ENCODE data around the gene IPO11. TPM values are rescaled to one million over a fixed set of nuclear protein-coding genes. Genes with fewer than 3 reads are reported as not detected.
"Not testable (repeated sequence)": the region's sequence is repeated elsewhere in the genome, so short reads cannot be mapped to it uniquely, and the experiment has no call there.

The IPO11 gene
- total RNA-seq, 2 experiments from 2014 or later = 55.4 to 59.2 TPM

DNA sequence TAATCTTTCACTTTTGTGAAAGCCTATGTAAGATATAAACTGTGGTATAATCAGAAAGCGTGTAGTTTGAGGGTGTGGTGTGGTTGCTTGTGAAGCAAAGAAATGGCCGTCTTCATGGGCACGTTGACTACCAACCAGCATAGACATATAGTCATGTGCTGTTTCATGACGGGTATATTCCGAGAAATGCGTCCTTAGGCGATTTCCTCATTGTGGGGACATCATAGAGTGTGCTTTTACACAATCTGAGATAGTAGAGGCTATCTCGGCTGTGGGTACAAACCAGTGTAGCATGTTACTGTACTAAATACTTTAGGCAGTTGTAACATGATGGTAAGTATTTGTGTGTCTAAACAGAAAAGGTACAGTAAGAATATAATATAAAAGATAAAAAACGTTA lies 86.4 kb downstream of the IPO11 start:
- Mint-ChIP-seq H3K36me3 (peaks cover 14% of the 10 kb centered on the region), H3K27ac (no peak overlapping the region), H3K9me3 (no peaks in the 10 kb centered on the region), H3K27me3 (no peaks in the 10 kb centered on the region), H3K4me3 (no peak overlapping the region), H3K4me1 (ENCODE audit: low read depth) (no peaks in the 10 kb centered on the region)
- no peak for DNase-seq
- intact Hi-C loops (cut with micrococcal nuclease) = no loop called here
- CTCF ChIA-PET = no interaction called here
- POLR2A ChIA-PET = no interaction called here

DNA sequence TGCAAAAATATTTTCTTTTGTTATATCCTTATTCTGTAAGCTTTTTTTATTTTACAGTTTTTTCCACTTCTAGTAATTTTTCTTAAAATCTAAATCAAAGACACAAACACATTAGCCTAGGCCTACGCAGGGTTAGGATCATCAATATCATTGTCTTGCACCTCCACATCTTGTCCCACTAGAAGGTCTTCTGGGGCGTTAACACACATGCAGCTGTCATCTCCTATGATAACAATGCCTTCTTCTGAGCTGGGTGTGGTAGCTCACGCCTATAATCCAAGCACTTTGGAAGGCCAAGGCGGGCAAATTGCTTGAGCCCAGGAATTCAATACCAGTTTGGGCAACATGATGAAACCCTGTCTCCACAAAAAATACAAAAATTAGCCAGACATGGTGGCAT lies 87.2 kb downstream of the IPO11 start:
- H3K4me3 Mint-ChIP-seq = no peak overlapping the region
- no peaks in the 10 kb centered on the region for H3K27me3 Mint-ChIP-seq
- H3K36me3 Mint-ChIP-seq = peaks cover 13% of the 10 kb centered on the region
- no peak overlapping the region for H3K27ac Mint-ChIP-seq
- intact Hi-C loops (cut with micrococcal nuclease) = no loop called here
- POLR2A ChIA-PET = no interaction called here
- CTCF ChIA-PET = interaction anchor here (0.6 kb wide), 1 partner anchor 210 kb away, joined by 3 read pairs; no protein-coding TSS in a partner anchor
- H3K9me3 Mint-ChIP-seq = no peaks in the 10 kb centered on the region
- no peak for DNase-seq
- no peaks in the 10 kb centered on the region for H3K4me1 Mint-ChIP-seq (ENCODE audit: low read depth)

DNA sequence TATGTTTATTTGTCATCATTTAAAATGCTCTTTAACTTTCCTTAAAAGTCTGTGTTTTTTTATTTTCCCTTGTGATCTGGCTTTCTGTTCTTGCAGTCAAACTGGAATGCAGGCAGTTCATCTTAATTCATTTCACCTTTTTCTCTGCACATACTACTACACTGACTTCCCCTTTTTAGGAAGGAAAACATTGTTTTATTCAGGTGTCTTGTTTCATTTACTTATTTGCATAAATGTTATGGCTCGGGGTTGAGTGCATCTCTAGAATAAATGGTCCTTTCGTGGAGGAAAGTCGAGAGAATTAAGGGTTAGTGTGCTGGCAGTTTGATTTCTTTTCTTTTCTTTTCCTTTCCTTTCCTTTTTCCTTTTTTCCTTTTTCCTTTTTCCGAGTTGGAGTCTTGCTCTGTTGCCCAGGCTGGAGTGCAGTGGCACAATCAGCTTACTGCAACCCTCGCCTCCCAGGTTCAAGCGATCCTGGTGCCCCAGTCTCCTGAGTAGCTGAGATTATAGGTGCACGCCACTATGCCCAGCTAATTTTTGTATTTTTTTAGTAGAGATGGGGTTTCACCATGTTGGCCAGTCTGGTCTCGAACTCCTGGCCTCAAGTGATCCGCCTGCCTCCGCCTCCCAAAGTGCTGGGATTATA lies 90.0 kb downstream of the IPO11 start:
- H3K9me3 Mint-ChIP-seq = no peaks in the 10 kb centered on the region
- CTCF ChIA-PET = no interaction called here
- peaks cover 20% of the 10 kb centered on the region for H3K36me3 Mint-ChIP-seq
- POLR2A ChIA-PET = no interaction called here
- no peak overlapping the region for H3K4me3 Mint-ChIP-seq
- H3K27me3 Mint-ChIP-seq = no peaks in the 10 kb centered on the region
- intact Hi-C loops (cut with micrococcal nuclease) = no loop called here
- H3K4me1 Mint-ChIP-seq (ENCODE audit: low read depth) = no peaks in the 10 kb centered on the region
- no peak for DNase-seq
- no peak overlapping the region for H3K27ac Mint-ChIP-seq

DNA sequence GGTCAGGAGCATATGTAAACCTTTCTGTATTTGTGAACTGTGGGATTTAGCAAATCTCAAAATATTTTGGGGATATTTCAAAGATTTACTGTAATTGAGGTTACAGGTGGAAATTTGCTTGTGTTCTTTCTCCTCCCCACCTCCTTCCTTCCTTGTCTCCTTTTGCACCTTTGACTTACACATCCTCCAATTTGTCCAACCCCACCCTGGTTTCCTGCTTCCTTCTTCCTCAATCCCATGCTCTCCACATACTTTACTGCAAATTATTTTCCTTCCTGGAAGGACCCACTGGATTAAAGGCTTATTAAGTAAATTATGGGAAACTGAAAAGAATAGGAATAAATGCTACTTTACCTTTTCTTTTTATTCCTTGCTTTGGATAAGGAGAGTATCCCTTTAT lies 91.6 kb downstream of the IPO11 start:
- intact Hi-C loops (cut with micrococcal nuclease) = no loop called here
- H3K4me3 Mint-ChIP-seq = no peak overlapping the region
- H3K9me3 Mint-ChIP-seq = peaks cover 3% of the 10 kb centered on the region
- H3K27me3 Mint-ChIP-seq = no peaks in the 10 kb centered on the region
- H3K27ac Mint-ChIP-seq = no peak overlapping the region
- no peak for DNase-seq
- peaks cover 25% of the 10 kb centered on the region for H3K36me3 Mint-ChIP-seq
- ChIA-PET CTCF (interaction anchor here (0.6 kb wide), 1 partner anchor 98 kb away, joined by 3 read pairs; no protein-coding TSS in a partner anchor), POLR2A (no interaction called here)
- H3K4me1 Mint-ChIP-seq (ENCODE audit: low read depth) = no peaks in the 10 kb centered on the region

DNA sequence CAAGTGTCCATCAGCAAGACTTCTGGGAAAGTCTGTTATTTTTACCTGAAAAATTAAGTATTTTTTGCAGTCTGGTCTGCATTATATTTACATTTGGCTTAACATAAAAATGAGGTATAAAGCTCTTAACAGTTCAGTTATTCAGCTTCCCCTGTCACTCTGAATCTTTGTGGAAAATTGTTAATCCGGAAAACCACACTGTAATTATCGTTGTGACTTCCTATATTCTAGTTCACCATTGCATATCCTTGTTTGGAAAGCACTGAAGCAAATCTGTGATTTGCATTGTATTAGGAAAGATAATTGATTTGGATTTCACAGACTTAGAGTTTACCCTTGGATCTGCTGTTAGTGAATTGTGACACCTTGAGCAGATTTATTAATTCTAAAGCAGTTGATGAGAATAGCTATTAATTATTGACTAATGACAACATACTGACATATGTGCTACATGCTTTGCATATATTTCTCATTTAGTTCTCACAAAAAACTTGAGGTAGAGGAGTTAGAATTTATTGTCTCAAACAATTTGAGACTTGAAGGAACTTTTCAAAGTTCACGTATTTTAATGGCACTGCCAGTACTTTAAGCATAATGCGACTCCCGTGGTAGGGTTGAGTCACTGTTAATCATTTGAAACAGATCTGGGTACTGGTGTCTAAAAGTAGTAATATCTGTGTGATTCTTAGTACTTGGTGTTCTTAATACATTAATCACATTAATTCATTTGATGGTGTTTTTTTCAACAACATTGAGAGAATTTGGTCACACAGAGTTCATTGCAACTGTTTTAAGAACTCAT lies 94.3 kb downstream of the IPO11 start:
- DNase-seq = no peak
- H3K27ac Mint-ChIP-seq = no peak overlapping the region
- no peak overlapping the region for H3K4me3 Mint-ChIP-seq
- intact Hi-C loops (cut with micrococcal nuclease) = no loop called here
- H3K9me3 Mint-ChIP-seq = peaks cover 3% of the 10 kb centered on the region
- no peaks in the 10 kb centered on the region for H3K4me1 Mint-ChIP-seq (ENCODE audit: low read depth)
- CTCF ChIA-PET = no interaction called here
- no peaks in the 10 kb centered on the region for H3K27me3 Mint-ChIP-seq
- peaks cover 29% of the 10 kb centered on the region for H3K36me3 Mint-ChIP-seq
- POLR2A ChIA-PET = no interaction called here

DNA sequence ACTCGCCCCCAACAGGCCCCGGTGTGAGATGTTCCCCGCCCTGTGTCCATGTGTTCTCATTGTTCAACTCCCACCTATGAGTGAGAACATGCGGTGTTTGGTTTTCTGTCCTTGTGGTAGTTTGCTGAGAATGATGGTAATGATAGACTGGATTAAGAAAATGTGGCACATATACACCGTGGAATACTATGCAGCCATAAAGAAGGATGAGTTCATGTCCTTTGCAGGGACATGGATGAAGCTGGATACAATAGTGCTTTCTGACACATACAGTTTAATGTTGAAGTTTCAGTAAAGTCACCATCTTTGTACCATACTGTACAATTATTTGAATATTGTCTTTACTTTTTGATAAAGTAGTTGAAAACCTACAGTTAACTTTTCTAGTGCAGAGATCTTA lies 96.2 kb downstream of the IPO11 start:
- DNase-seq; POLR2A ChIA-PET; H3K27me3 Mint-ChIP-seq; intact Hi-C loops (cut with micrococcal nuclease); H3K4me3 Mint-ChIP-seq; H3K27ac Mint-ChIP-seq; H3K9me3 Mint-ChIP-seq; H3K4me1 Mint-ChIP-seq (ENCODE audit: low read depth): not testable (repeated sequence)
- CTCF ChIA-PET = interaction anchor here (0.8 kb wide), 1 partner anchor 11 kb away, joined by 6 read pairs; no protein-coding TSS in a partner anchor
- peaks cover 23% of the 10 kb centered on the region for H3K36me3 Mint-ChIP-seq

DNA sequence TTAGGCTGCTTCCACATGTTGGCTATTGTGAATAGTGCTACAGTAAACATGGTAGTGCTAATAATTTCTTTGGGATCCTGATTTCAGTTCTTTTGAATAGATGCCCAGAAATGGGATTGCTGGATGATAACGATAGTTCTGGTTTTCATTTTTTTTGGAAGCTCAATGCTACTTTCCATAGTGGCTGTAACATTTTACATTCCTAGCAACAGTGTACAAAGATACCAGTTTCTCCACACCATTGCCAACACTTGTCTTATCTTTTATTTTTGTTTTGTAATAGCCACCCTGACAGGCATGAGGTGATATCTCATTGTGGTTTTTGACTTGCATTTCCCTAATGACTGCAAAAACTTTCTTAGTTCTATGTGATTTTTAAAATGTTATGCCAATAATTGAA lies 97.2 kb downstream of the IPO11 start:
- peaks cover 22% of the 10 kb centered on the region for H3K36me3 Mint-ChIP-seq
- no peaks in the 10 kb centered on the region for H3K4me1 Mint-ChIP-seq (ENCODE audit: low read depth)
- no peak overlapping the region for H3K27ac Mint-ChIP-seq
- ChIA-PET POLR2A (no interaction called here), CTCF (interaction anchor here (0.8 kb wide), 1 partner anchor 12 kb away, joined by 6 read pairs; no protein-coding TSS in a partner anchor)
- H3K9me3 Mint-ChIP-seq = peaks cover 3% of the 10 kb centered on the region
- H3K27me3 Mint-ChIP-seq = no peaks in the 10 kb centered on the region
- intact Hi-C loops (cut with micrococcal nuclease) = no loop called here
- H3K4me3 Mint-ChIP-seq = no peak overlapping the region
- DNase-seq = no peak

DNA sequence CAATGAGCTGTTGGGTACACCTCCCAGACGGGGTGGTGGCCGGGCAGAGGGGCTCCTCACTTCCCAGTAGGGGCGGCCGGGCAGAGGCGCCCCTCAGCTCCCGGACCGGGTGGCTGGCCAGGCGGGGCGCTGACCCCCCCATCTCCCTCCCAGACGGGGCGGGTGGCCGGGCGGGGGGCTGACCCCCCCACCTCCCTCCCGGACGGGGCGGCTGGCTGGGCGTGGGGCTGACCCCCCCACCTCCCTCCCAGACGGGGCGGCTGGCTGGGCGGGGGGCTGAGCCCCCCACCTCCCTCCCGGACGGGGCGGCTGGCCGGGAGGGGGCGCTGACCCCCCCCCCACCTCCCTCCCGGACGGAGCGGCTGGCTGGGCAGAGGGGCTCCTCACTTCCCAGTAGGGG lies 100.5 kb downstream of the IPO11 start:
- POLR2A ChIA-PET; intact Hi-C loops (cut with micrococcal nuclease); H3K27ac Mint-ChIP-seq; H3K27me3 Mint-ChIP-seq; CTCF ChIA-PET; H3K4me3 Mint-ChIP-seq; H3K9me3 Mint-ChIP-seq; DNase-seq; H3K4me1 Mint-ChIP-seq (ENCODE audit: low read depth): not testable (repeated sequence)
- H3K36me3 Mint-ChIP-seq = peaks cover 21% of the 10 kb centered on the region

DNA sequence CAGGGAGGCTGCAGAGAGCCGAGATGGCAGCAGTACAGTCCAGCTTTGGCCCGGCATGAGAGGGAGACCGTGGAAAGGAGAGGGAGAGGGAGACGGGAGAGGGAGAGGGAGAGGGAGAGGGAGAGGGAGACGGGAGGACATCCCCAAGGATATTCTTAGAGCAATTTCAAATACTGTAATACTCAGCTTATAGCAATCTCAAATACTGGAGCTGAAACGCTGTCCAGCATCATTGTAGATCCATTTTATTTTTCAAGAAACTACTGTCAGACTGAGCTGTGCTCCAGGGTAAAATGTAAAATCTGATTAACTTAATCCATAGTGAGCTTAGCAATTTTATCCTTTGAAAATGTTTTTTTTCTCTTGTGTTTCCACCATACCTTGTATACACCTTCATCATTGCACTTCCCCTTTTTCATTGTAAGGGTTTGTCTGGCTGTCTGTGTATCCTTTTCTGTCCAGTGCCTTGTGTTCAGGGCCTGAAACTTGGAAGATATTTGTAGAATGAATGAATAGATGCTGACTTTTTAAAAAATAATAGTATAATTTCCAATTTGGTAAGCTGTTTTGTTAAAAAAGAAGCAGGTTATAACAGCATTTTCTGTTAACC lies 102.1 kb downstream of the IPO11 start:
- intact Hi-C loops (cut with micrococcal nuclease) = no loop called here
- H3K4me3 Mint-ChIP-seq = no peak overlapping the region
- no peaks in the 10 kb centered on the region for H3K4me1 Mint-ChIP-seq (ENCODE audit: low read depth)
- no peaks in the 10 kb centered on the region for H3K9me3 Mint-ChIP-seq
- H3K27ac Mint-ChIP-seq = no peak overlapping the region
- H3K36me3 Mint-ChIP-seq = peaks cover 14% of the 10 kb centered on the region
- H3K27me3 Mint-ChIP-seq = no peaks in the 10 kb centered on the region
- POLR2A ChIA-PET = no interaction called here
- no peak for DNase-seq
- CTCF ChIA-PET = no interaction called here

DNA sequence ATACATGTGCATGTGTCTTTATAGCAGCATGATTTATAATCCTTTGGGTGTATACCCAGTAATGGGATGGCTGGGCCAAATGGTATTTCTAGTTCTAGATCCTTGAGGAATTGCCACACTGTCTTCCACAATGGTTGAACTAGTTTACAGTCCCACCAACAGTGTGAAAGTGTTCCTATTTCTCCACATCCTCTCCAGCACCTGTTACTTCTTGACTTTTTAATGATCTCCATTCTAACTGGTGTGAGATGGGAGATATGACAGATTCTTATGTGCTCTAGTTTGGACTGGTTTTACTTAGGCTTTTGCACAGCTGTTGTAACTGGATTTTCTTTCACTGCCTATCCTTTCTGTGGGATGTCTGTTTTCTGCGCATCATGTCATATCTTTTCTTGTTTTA lies 108.2 kb downstream of the IPO11 start:
- H3K36me3 Mint-ChIP-seq = peaks cover 21% of the 10 kb centered on the region
- H3K4me3 Mint-ChIP-seq; H3K27ac Mint-ChIP-seq; DNase-seq; H3K9me3 Mint-ChIP-seq; CTCF ChIA-PET; H3K4me1 Mint-ChIP-seq (ENCODE audit: low read depth); intact Hi-C loops (cut with micrococcal nuclease); H3K27me3 Mint-ChIP-seq; POLR2A ChIA-PET: not testable (repeated sequence)

DNA sequence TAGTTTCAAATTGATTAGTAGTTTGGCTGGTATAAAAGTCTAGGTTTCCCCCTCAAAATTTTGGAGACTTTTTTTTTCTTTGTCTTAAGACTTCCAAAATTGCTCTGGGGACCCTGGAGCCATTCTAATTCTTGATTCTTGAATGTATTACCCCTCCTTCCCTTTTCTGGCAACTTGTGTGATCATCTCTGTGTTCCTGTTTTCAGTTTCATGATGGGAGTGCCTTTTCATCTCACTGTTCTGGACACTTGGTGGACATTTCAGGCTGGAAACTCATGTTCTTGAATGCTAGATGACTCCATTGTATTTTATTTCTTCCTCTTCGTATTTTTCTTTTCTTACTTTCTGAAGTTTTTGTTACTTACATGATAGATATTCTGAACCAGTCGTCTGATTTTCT lies 108.8 kb downstream of the IPO11 start:
- no peaks in the 10 kb centered on the region for H3K27me3 Mint-ChIP-seq
- CTCF ChIA-PET = no interaction called here
- no peak overlapping the region for H3K27ac Mint-ChIP-seq
- POLR2A ChIA-PET = no interaction called here
- H3K4me3 Mint-ChIP-seq = no peak overlapping the region
- no peak for DNase-seq
- H3K36me3 Mint-ChIP-seq = peaks cover 19% of the 10 kb centered on the region
- intact Hi-C loops (cut with micrococcal nuclease) = no loop called here
- no peaks in the 10 kb centered on the region for H3K9me3 Mint-ChIP-seq
- peaks cover 2% of the 10 kb centered on the region for H3K4me1 Mint-ChIP-seq (ENCODE audit: low read depth)

DNA sequence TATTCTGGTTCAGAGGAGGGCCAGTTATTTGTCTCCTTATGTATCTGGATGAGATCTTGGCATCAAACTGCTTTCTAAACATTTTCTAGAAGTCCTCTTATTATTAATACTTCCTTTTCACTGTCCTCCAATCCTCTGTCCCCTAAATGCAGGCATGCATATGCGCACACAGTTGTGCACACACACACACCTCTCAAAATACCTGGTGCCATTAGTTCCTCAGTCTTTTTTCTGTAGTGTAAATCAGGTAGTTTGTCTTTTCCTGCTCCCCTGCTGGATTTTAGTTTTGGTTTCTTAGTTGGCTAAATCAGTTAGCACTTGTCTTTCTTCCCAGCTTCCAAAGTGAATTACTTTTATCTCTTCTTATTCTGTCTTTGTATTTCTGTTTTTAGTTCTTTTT lies 110.2 kb downstream of the IPO11 start:
- CTCF ChIA-PET = no interaction called here
- Mint-ChIP-seq H3K9me3 (no peaks in the 10 kb centered on the region), H3K27ac (no peak overlapping the region), H3K4me3 (no peak overlapping the region), H3K4me1 (ENCODE audit: low read depth) (peaks cover 2% of the 10 kb centered on the region), H3K27me3 (no peaks in the 10 kb centered on the region), H3K36me3 (peaks cover 15% of the 10 kb centered on the region)
- DNase-seq = no peak
- intact Hi-C loops (cut with micrococcal nuclease) = no loop called here
- POLR2A ChIA-PET = no interaction called here

All from activated CD4-positive, alpha-beta memory T cell treated with anti-CD3 and anti-CD28 coated beads for 36 hours (primary cell).